K562 (cell line): ENCODE data around the gene GNAZ. TPM values are rescaled to one million over a fixed set of nuclear protein-coding genes. Genes with fewer than 3 reads are reported as not detected.

Source experiments
- BHLHE40 ChIP-seq: IDR thresholded peaks from 2 replicates; pipeline ENCODE4 v1.6.1; 2011; ENCODE audit warnings: low read length, improper control_type of control experiment
- BRF2 ChIP-seq: IDR thresholded peaks from 3 replicates; pipeline ENCODE4 v1.6.1; 2011; ENCODE audit warnings: borderline replicate concordance, mild to moderate bottlenecking; ENCODE audit not compliant: insufficient read length, insufficient read depth
- CGGBP1 ChIP-seq: fragments of 250-450 bp; sonication (Bioruptor Pico); IDR thresholded peaks from 2 replicates; pipeline ENCODE4 v1.9.0; 2021; ENCODE audit warnings: mild to moderate bottlenecking
- CREM ChIP-seq: IDR thresholded peaks from 2 replicates; pipeline ENCODE4 v1.6.1; 2014; ENCODE audit warnings: antibody characterized with exemption, low read depth
- CTCF ChIP-seq, 3 experiments: IDR thresholded peaks in 2 of 3; conservative IDR thresholded peaks in 1 of 3; 2 replicates each; pipeline ENCODE4 v1.5.1; 2011 to 2012; ENCODE audit warnings: low read length in 3 of 3, mild to moderate bottlenecking in 3 of 3, control low read depth in 2 of 3, improper control_type of control experiment in 1 of 3, inconsistent platforms in 1 of 3, low read depth in 1 of 3, mixed read lengths in 1 of 3, moderate library complexity in 1 of 3; ENCODE audit not compliant: insufficient read depth in 2 of 3
- GMEB1 ChIP-seq: fragments of 250-450 bp; sonication (Bioruptor Pico); IDR thresholded peaks from 2 replicates; pipeline ENCODE4 v1.4.0; 2020; ENCODE audit warnings: mild to moderate bottlenecking
- GTF2F1 ChIP-seq: IDR thresholded peaks from 2 replicates; pipeline ENCODE4 v1.6.1; 2011; ENCODE audit warnings: low read depth, low read length, improper control_type of control experiment
- JUND ChIP-seq, 2 experiments: IDR thresholded peaks; 2 replicates in 1 of 2; 3 replicates in 1 of 2; pipeline ENCODE4 v1.6.1; 2011; ENCODE audit warnings: borderline replicate concordance in 2 of 2, low read depth in 2 of 2, low read length in 2 of 2, improper control_type of control experiment in 1 of 2, missing biosample characterization in 1 of 2, missing genetic modification characterization in 1 of 2, missing genetic modification reagents in 1 of 2
- PHF21A ChIP-seq: fragments of 450-650 bp; IDR thresholded peaks from 2 replicates; pipeline ENCODE4 v1.6.1; 2017; ENCODE audit warnings: low read depth, borderline replicate concordance
- RCOR1 ChIP-seq, 2 experiments: IDR thresholded peaks; 2 replicates each; pipeline ENCODE4 v1.6.1; 2012; ENCODE audit warnings: low read depth in 2 of 2, low read length in 2 of 2, borderline replicate concordance in 1 of 2, improper control_type of control experiment in 1 of 2
- SAFB2 ChIP-seq: fragments of 200-400 bp; formaldehyde crosslinking; IDR thresholded peaks from 2 replicates; pipeline ENCODE4 v1.6.1; 2018; ENCODE audit warnings: borderline replicate concordance, low read length, low read depth, moderate library complexity; ENCODE audit not compliant: severe bottlenecking
- SMARCB1 ChIP-seq: IDR thresholded peaks from 2 replicates; pipeline ENCODE4 v1.6.1; 2011; ENCODE audit warnings: improper control_type of control experiment, low read depth; ENCODE audit not compliant: insufficient read length
- STAT5A ChIP-seq: IDR thresholded peaks from 2 replicates; pipeline ENCODE4 v1.6.1; 2012; ENCODE audit warnings: low read length, inconsistent platforms, borderline replicate concordance
- TBL1XR1 ChIP-seq, 2 experiments: IDR thresholded peaks; 2 replicates each; pipeline ENCODE4 v1.6.1; 2012; ENCODE audit warnings: improper control_type of control experiment in 2 of 2, low read length in 2 of 2, mild to moderate bottlenecking in 1 of 2
- TCF7 ChIP-seq: sonication (generic); IDR thresholded peaks from 2 replicates; pipeline ENCODE4 v1.6.1; 2016; ENCODE audit warnings: antibody characterized with exemption, borderline replicate concordance
- YY1 ChIP-seq, 3 experiments: IDR thresholded peaks; 2 replicates each; pipeline ENCODE4 v1.6.1; 2011; ENCODE audit warnings: low read length in 2 of 3, mild to moderate bottlenecking in 2 of 3, moderate library complexity in 2 of 3, borderline replicate concordance in 1 of 3, control low read depth in 1 of 3, low read depth in 1 of 3; ENCODE audit not compliant: insufficient read depth in 3 of 3, insufficient replicate concordance in 2 of 3, control insufficient read depth in 1 of 3, insufficient read length in 1 of 3; ENCODE audit errors: extremely low read depth in 1 of 3
- ZKSCAN1 ChIP-seq: fragments of 150-350 bp; IDR thresholded peaks from 2 replicates; pipeline ENCODE4 v1.6.1; 2016; ENCODE audit warnings: low read depth, low read length
- ZNF551 ChIP-seq: fragments of 250-450 bp; sonication (Bioruptor Pico); IDR thresholded peaks from 2 replicates; pipeline ENCODE4 v1.5.0; 2021; ENCODE audit warnings: mild to moderate bottlenecking, moderate library complexity
- ZNF561 ChIP-seq: fragments of 450-650 bp; formaldehyde crosslinking; conservative IDR thresholded peaks from 2 replicates; pipeline ENCODE4 v1.4.0; 2020; ENCODE audit warnings: mild to moderate bottlenecking, moderate library complexity
- polyA plus RNA-seq, 8 experiments: library from polyadenylated mRNA; depleted of rRNA in 4 of 8; stranded (reverse) in 5 of 8; unstranded in 3 of 8; fragments of >200 nt; fragmentation: Nextera tagmentation in 2 of 8; fragmentation: Illumina TruSeq in 1 of 8; extraction: Ambion mirVana in 2 of 8; extraction: Trizol in 1 of 8; gene quantifications; 2 replicates each; pipeline versions ENCODE4 v1.2.1 to v1.2.3, GENCODE V29; 2011 to 2014; ENCODE audit warnings: inconsistent platforms in 1 of 8, missing spikeins in 1 of 8
- total RNA-seq, 7 experiments: library from RNA; depleted of rRNA in 6 of 7; stranded (reverse); fragments of >200 nt in 6 of 7; fragmentation: Illumina TruSeq in 2 of 7; extraction: Trizol in 2 of 7; gene quantifications; 2 replicates each; pipeline versions ENCODE4 v1.2.1 to v1.2.3, GENCODE V29; 2011 to 2021; ENCODE audit warnings: low replicate concordance in 1 of 7

The GNAZ gene
- total and polyA plus RNA-seq, 9 of the 15 experiments (the other 6 are each of a cell fraction or from before 2014, with no cell fraction given) = 0.04 to 0.22 (median 0.13) TPM; not detected in 3

- TF ChIP-seq STAT5A = 0 out of 2 replicates have a peak, but pooled peaks have one; percentile 25
- peak; percentile 98 for TF ChIP-seq SMARCB1
- TF ChIP-seq BHLHE40 = peak; percentile 71
- TF ChIP-seq GTF2F1 = peak; percentile 82; the same call in 1 of the 2 replicates
- peak in 2 of 3 experiments; percentile 34 to 50; a peak in 3 of 6 replicates for TF ChIP-seq CTCF (IDR thresholded peaks at IDR 0.05 in 2 of 3, conservative IDR thresholded peaks at IDR 0.05 in 1 of 3; ENCODE audit: insufficient read depth in 2 of 3, low read depth in 1 of 3, low read length in 3 of 3)
- TF ChIP-seq ZNF551 (CRISPR knock-in tag) = no peak
- TF ChIP-seq BRF2 = no peak
- peak; percentile 32; the same call in 1 of the 2 replicates for TF ChIP-seq CGGBP1 (CRISPR knock-in tag)
- peak; percentile 80 for TF ChIP-seq CREM
- 0 out of 2 replicates have a peak, but pooled peaks have one; percentile 73 for TF ChIP-seq TCF7
- TF ChIP-seq ZKSCAN1 = peak; percentile 44; the same call in 1 of the 2 replicates
- no peak for TF ChIP-seq GMEB1 (CRISPR knock-in tag)
- peak; percentile 43; the same call in 1 of the 2 replicates for TF ChIP-seq JUND (IDR thresholded peaks at IDR 0.05; ENCODE audit: borderline replicate concordance, low read depth, low read length)
- TF ChIP-seq JUND (tag; IDR thresholded peaks at IDR 0.05; ENCODE audit: borderline replicate concordance, low read depth, low read length) = 0 out of 3 replicates have a peak, but pooled peaks have one; percentile 29
- peak in 2 of 3 experiments; percentile 20 to 47 for TF ChIP-seq YY1 (IDR thresholded peaks at IDR 0.05; ENCODE audit: borderline replicate concordance in 1 of 3, control insufficient read depth in 1 of 3, extremely low read depth in 1 of 3, insufficient read depth in 3 of 3, insufficient read length in 1 of 3, insufficient replicate concordance in 2 of 3, low read depth in 1 of 3, low read length in 2 of 3)
- no peak for TF ChIP-seq SAFB2
- 0 out of 2 replicates have a peak, but pooled peaks have one; percentile 73 for TF ChIP-seq PHF21A
- peak in 1 of 2 experiments; percentile 84; a peak in 2 of 4 replicates for TF ChIP-seq TBL1XR1 (IDR thresholded peaks at IDR 0.05; ENCODE audit: low read length in 2 of 2)
- TF ChIP-seq ZNF561 (CRISPR knock-in tag) = no peak
- peak; percentile 65 to 72 for TF ChIP-seq RCOR1 (IDR thresholded peaks at IDR 0.05; ENCODE audit: borderline replicate concordance in 1 of 2, low read depth in 2 of 2, low read length in 2 of 2)
These were observed 589 bp upstream of the GNAZ start (continued) for GRCh38 chr22:23069502-23070357.
